Stimulated activated CD4-positive, alpha-beta T cell treated with anti-CD3 and anti-CD28 coated beads, TNF-alpha, amount 100 ng/mL, for 24 hours (primary cell): ENCODE data around the gene CDYL.
"Not testable (repeated sequence)": the region's sequence is repeated elsewhere in the genome, so short reads cannot be mapped to it uniquely, and the experiment has no call there.

ENCODE experiments used
- DNase-seq, 3 experiments: peaks; one replicate each; pipeline ENCODE4 v3.0.0-alpha.2; 2020; ENCODE audit warnings: low read depth in 3 of 3

Gene CDYL

GRCh38 chr6:4997862-4998261, 221.7 kb downstream of the CDYL start:
- no peak for DNase-seq

DNA sequence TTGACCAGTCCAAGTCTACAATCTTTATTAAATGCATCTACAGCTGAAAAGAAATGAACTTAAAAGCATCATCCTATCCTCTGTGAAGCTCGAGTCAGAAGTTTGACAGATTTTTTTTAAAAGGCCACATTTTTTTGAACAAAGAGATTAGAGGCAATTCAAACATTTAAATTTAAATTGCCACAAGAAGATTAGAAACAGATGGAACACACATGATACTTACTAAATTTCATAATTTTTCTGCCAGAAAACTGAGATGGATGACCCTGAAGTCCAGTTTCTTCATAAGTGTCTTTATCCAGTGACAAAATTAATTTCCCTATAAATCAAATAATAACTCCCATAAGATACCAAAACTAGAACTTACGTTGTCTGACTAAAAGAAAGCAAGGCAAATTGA, 223.4 kb downstream of the CDYL start:
- no peak for DNase-seq

- peak; percentile 95 to 99 (median 97) for DNase-seq
Measured at GRCh38 chr6:5003604-5004372, 227.6 kb downstream of the CDYL start, which contains the start of gene RPP40. RPP40 (minus strand) TSS chr6:5004037; CDS start chr6:5004002, 35 bp downstream.

GRCh38 chr6:5004373-5005037, 228.3 kb downstream of the CDYL start:
- DNase-seq = no peak

GRCh38 chr6:5005038-5005433, 228.8 kb downstream of the CDYL start:
- DNase-seq = not testable (repeated sequence)
